ENCODE measurements around the gene LRRTM4. TPM values are rescaled to one million over a fixed set of nuclear protein-coding genes. Genes with fewer than 3 reads are reported as not detected.

The LRRTM4 gene
- total RNA-seq, 1 donor from 2014 or later = 0.92 TPM

DNA sequence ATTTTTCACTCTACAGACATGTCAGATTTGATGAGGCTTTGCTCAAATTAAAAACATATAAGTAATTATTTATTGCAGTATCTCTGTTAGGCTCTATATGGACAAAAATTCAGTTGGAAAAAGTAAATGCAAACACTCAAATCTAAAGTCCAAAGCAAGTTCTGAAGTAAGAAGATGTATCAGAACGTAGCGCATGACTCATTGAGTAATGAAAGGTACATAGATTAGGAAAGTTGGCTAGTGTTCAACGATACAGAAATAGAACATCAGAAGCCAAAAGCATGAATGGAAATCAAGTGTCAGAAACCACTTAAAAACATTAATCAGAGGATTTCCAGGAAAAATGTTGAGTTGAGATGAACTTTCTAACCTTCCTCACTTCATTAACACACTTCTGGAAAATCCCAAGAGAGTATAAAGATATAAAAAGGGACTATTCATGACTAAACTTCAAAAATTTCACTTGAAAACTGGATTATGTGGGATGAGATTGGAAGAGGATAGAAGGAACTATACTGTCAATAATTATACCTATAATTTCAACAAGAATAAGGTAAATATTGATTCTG is 494.1 kb downstream of the LRRTM4 start:
- ATAC-seq (no peak), DNase-seq (ENCODE audit: missing footprints) (no peak)
- intact Hi-C loops (cut with DNase I) = no loop called here

DNA sequence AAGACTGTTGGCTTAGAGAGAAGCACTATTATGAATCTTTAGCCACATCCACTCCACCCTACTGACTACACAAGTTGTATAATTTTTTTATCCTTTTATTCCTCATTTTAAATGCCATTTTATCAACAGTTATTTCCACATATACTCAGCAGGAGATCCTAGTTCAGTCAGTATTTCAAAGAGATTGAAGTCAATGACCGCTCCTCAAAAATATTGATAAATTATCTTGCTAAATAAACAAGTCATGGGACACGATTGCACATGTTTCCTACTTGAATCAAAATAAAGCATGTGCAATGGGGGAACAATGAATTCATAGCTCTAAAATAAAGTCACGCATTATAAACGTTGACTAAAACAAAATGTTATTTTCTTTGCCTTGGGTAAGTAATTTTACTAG is 496.5 kb downstream of the LRRTM4 start:
- ATAC-seq (no peak), DNase-seq (ENCODE audit: missing footprints) (no peak)
- intact Hi-C loops (cut with DNase I) = no loop called here

DNA sequence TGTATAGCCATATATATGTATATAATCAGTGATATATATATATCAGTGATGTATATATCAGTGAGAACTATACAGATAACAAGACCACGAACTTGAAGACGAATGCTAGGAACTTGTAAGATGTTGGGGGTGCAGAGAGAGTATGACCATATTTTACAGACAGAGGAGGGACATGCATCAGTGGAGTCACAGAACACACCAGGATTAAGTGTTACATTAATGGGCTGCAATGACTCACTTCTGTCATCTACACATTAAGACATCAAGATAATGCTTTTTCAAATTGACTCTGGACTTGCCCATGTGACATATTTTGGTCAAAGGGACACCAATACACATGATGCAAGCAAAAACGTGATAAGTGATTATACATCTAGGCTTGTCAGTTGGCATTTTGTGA is 501.0 kb downstream of the LRRTM4 start:
- DNase-seq (ENCODE audit: missing footprints) = no peak
- ATAC-seq = no peak
- intact Hi-C loops (cut with DNase I) = no loop called here

DNA sequence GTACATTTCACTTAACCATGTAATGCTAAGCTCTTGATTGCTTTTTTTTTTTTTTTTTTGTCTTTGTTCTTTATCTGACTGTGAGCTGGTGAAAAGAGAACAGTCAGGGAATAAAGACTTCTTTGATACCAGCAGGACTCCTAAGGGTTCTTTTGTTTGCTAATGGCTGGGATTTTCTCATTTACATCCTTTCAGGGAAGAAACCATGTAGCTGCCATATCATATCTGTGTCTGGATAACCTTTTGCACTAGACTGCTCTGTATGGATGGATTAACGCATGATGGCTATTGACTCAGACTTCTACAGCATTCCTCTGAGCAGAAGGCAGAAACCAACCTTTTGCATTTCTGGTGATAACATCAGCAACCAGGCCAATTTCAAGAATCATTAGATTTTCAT is 504.0 kb downstream of the LRRTM4 start:
- ATAC-seq (no peak), DNase-seq (ENCODE audit: missing footprints) (no peak)
- intact Hi-C loops (cut with DNase I) = no loop called here

DNA sequence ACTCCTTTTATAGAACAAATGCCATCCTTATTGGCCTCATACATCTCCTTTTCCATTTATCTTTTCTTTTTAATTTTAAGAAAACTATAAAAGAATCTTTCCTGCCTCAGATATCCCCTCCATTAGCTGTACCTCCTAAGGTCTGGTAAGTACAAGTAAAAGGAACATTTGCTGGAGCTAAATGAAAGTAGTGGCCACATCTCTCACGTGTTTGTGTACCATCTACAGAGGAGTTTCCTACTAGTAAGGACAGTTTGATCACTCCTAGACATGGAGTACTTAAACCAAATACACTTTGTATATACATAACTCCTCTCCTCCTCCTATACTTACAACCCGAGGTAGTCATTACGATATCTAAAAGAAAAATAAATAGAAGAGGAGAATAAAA is 504.8 kb downstream of the LRRTM4 start:
- intact Hi-C loops (cut with DNase I) = no loop called here

DNA sequence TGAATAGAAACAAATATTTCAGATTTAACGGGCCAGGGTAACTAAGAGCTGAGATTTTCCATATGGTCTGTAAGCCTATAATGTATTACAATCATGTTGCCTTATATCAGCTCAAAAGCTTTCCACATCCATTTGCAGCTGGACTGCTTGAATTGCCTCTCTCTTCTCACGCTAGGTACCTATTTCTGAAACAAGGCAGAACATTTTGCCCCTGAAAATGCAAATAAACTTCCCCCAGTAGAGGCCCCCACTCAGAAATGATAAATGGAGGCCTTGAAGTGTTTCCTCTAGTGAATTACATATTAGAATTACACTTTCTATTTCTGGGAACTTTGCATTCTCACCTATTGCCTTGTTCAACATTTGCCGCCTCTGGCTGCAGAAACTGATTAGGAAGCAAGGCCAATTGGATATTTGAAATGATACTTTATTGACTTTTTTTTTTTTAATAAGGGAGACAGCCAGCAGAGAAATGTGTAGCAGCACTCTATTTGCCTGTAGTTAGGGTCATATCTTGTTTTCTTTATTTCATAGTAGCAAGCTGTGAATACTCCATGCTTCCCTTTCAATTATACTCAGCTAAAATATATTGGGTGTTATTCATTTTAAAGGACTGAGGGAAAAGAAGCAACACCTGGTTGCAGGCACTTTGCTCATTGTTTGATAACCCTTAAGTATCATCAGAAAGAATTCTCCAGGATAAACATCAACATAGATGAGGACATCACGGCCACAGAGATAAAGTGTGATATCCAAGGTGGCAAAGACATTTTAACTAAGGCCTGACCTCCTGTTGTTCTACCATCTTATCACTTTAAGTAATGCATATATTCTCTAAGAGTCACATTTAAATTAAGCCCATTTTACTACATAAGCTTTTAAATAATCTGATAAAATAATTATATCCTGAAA is 505.5 kb downstream of the LRRTM4 start:
- intact Hi-C loops (cut with DNase I) = no loop called here
- ATAC-seq (no peak), DNase-seq (ENCODE audit: missing footprints) (no peak)

More for the DNA sequence above, 504.8 kb downstream of the LRRTM4 start:
- no peak for ATAC-seq
- no peak for DNase-seq (ENCODE audit: missing footprints)

DNA sequence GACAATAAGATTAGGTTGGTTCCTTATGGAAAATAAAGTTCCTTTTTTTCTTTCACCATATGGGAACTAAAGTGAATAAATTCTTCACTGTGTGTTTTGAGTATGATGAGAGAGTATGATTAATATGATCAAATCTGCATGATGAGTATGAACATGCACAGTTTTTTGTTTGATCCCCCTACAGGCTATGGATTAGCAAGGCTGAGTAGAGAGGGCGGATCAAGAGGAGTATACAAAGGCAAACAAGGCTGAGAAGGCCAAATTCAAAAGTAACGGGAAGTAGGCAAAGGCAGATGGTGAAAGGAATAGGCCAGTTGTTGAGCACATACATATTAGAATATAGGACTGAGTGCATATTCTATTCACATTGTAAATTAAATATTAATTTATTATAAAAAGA is 508.2 kb downstream of the LRRTM4 start:
- ATAC-seq = no peak
- intact Hi-C loops (cut with DNase I) = no loop called here
- no peak for DNase-seq (ENCODE audit: missing footprints)

DNA sequence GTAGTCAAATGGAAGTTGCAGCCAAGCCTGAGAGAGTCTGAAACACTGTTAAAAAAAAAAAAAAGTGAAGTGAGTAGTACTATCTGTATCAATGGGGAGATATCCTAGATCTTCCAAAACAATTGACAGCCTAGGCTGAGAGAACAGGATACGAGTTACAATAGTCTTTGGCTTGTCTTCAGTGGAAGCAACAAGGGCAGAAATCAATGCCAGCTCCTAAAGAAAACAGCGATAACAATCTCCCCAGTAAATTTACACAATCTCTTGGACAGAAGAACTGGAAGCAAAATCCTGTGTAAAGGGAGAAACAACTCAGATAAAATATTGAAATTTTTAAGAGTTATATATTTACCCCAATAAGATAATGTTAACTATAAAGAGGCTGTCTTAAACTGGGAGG is 508.7 kb downstream of the LRRTM4 start:
- ATAC-seq (no peak), DNase-seq (ENCODE audit: missing footprints) (no peak)
- intact Hi-C loops (cut with DNase I) = no loop called here

DNA sequence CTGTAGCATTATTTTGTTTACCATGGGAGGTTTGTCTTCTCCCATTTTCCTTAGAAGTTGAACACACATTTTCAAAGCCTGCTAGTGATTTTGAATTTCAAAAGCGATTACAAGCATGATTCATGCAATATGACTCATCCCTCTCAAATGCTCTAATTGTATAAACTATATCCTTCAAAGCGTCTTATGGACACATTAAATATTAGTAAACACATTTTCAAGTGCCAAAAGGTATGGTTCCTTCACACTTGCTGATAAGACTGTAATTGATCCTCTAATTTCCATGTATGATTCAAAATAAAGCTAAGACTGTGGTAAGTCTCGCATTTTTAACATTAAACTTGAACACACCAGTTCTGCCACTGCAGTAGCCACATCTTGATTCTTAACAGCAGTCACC is 512.9 kb downstream of the LRRTM4 start:
- intact Hi-C loops (cut with DNase I) = no loop called here
- DNase-seq (ENCODE audit: missing footprints) (no peak), ATAC-seq (no peak)

DNA sequence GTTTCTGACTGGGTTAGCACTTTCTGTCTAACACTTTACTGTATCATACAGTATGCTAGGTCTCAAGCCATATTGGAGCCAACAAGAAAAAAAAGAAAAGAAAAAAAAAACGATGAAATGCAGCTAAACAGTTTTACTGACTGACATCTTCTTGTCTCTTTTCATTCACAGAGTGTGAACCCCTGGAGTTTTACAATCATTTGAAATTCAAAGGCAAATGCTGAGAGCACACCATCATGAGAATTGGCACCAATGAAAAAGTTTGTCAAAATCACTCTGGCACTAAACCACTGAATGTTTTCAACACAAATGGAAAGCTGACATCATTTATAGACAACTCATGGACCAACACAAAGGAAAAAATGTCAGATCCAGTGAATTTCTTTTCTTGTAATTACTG is 513.3 kb downstream of the LRRTM4 start:
- no peak for ATAC-seq
- no peak for DNase-seq (ENCODE audit: missing footprints)
- intact Hi-C loops (cut with DNase I) = no loop called here

DNA sequence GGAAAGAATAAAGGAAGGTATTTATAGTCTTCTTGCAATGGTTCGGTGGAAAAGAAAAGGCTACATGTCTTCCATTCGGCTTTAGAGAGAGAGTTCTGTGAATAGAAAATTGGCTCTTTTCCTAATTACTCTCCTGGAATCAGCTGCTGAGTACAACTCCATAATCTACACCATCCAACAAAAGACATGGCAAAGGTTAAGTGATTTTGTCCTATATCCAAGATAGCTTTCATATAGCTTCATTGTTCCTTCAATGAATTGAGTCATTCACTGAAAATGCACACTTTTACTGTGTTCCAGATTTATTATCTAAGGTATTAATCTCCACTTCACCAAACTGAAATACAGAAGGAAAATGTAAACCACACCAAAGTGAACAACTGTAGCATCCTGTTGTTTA is 514.5 kb downstream of the LRRTM4 start:
- ATAC-seq = no peak
- intact Hi-C loops (cut with DNase I) = no loop called here
- DNase-seq (ENCODE audit: missing footprints) = no peak

DNA sequence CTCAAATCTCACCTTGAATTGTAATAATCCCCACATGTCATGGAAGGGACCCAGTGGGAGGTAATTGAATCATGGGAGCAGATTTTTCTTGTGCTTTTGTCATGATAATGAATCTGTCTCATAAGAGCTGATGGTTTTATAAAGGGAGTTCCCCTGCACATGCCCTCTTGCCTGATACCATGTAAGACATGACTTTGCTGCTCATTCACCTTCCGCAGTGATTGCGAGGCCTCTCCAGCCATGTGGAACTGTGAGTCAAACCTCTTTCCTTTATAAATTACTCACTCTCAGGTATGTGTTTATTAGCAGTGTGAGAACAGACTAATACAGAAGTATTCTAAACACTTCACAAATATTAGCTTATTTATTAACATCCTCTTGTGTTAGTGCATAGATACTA is 516.7 kb downstream of the LRRTM4 start:
- no peak for DNase-seq (ENCODE audit: missing footprints)
- ATAC-seq = no peak
- intact Hi-C loops (cut with DNase I) = no loop called here

DNA sequence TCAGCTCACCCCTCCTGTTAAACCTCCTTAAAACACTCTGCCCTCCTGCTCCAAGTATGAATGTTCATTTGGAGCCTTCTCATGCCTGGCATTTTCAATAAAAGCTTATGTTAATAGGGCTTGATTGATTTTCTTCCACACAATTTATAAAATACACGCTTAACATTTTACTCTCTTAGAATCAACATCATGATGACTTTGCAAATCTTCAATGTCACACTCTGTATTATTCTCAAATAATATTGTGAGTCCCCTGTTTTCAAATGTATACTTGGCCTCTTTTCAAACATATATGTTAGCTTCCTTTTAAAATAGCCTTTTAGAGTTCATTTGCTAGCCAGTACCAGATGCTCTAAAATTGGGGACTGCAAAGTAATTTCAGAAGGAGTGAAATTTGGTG is 520.3 kb downstream of the LRRTM4 start:
- no peak for DNase-seq (ENCODE audit: missing footprints)
- intact Hi-C loops (cut with DNase I) = no loop called here
- no peak for ATAC-seq

DNA sequence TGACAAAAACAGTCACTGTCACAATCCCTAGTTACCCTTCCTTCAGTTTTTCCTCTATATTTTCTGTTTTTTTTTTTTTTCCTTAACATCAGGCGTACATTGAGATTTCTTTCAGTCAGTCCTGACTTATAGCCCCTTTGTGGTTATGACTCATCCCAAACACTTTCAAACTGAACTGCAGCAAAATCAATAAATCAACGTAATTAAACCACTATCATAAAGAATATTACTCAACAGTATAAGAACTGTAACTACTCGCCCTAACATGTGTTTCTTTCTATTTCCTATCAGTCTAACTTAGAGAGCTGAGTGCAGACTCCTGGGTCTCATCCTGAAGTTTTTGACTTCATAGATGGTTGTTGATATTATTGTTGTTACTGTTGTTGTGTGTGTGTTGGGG is 523.5 kb downstream of the LRRTM4 start:
- intact Hi-C loops (cut with DNase I) = no loop called here
- DNase-seq (ENCODE audit: missing footprints) = no peak
- ATAC-seq = no peak

DNA sequence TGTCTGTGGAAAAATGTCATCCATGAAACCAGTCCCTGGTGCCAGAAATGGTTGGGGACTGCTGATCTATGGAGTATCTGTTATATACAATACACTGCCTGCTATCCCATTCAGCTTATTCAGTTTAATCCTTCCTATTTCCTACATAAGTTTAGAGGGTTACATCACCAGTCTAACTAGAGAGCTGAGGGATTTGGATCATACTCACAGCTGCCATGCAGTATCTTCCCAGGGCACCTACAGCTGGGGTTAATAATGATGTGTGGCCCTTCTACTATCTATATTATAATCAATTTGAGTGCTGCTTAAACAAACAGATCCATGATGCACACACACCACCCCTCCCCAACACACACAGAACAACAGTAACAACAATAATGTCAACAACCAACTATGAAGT is 524.0 kb downstream of the LRRTM4 start:
- intact Hi-C loops (cut with DNase I) = no loop called here
- ATAC-seq (no peak), DNase-seq (ENCODE audit: missing footprints) (no peak)

DNA sequence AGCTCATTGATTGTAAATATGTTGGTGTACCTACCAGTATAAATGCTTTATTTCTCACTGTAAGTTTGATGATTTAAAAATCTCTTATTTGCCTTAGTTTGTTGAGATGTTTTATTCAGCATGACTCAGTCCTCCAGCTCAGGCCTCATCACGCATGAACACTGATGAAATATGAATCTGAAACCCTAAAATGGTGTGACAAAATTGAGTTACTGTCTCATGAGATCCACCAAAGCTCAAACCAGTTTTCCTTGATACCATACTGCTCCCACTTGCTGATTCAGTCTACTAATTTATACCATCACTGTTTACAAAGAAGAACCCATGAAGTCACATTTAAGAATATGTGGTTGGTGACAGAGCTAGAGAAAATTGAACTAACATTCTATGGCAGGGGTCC is 524.9 kb downstream of the LRRTM4 start:
- ATAC-seq (no peak), DNase-seq (ENCODE audit: missing footprints) (no peak)
- intact Hi-C loops (cut with DNase I) = no loop called here

DNA sequence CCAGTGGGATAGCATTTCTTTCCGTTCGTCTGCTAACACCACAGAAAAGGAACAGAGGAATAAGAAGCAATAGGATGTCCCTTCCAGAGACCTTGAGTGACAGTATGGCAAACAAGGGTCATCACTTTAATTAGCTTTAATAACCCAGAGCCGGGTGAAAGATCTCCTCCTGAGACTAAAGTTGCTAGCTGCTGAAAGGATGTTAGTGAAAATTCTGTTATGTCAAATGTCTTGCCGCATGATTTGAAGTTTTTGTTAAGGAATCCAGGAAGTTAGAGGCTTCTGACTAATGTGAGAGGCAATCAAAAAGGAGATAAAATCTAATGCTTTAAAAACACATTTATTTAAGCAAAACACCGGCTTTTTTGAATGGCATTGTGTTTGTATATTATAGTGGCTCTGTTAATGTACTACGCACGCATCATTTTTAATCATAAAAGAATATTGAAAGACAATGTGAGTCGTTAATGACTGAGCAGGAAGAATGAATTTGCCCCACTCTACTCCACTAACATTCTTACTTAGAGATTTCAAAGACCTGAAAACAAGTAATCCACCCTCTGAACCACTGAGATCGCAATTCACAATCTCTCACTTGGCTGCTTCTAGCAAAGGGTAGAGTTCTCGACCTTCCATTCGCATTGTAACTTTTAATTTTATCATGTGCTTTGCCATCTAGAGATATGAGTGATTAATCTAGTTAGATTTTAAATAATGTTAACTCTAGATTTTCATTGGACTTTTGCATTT is 536.6 kb downstream of the LRRTM4 start:
- intact Hi-C loops (cut with DNase I) = no loop called here
- no peak for ATAC-seq
- no peak for DNase-seq (ENCODE audit: missing footprints)

DNA sequence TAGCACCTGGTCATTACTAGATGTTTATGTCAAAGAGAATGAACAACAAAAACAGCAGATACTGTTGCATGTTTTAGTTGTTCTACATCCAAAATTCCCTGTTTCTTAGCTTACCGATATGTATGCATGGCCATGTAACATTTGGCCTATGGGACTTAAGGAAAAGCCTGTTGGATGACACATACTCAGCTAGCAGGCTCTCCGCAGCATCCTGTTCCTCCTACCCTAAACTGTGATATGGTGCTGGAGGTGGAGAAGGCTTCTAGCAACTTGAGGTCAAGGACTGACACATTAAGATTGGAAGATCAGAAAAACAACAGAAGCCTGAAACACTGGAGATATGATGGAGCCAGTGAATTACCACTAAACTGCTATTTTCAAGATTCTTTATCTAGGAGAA is 537.8 kb downstream of the LRRTM4 start:
- DNase-seq (ENCODE audit: missing footprints) (no peak), ATAC-seq (no peak)
- intact Hi-C loops (cut with DNase I) = no loop called here

DNA sequence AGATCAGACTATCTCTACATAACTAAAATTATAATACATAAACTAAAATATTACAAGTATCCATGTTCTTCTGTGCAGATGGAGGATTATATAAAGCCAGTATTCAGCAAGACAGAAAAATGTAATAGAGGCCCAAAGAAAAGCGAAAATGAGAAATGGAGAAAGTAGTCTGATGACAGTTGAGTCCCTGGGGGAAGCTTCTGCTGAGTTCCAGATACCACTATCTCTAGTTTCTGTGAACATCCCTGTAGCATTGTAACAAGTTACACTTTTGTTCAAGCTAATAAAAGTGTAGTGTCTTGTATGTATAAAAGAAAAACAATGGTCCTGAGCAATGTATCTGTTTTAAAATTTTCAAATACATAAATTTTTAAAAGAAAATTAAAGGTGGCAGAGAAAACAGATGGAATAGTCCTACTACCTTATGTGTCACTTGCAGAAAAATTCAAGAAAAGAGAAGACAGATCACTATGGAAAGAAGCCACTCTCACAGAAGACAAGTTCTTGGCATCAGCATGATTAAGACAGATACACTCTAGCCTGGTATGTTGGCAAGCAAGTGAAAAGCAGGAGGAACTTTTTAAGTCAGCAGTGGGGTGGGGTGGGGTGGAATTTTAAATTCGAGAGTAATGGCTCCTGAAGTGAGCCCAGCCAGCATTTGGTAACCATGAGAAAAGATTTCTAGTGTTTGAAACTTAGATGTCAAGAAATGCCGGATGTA is 541.9 kb downstream of the LRRTM4 start:
- ATAC-seq (no peak), DNase-seq (ENCODE audit: missing footprints) (no peak)
- intact Hi-C loops (cut with DNase I) = no loop called here
